GM18502 (cell line): Measurements from ENCODE around the gene SAMD4B.
A peak's percentile ranks its signal among the peaks of the same experiment; 100 is the strongest.
"Not testable (repeated sequence)": the region's sequence is repeated elsewhere in the genome, so short reads cannot be mapped to it uniquely, and the experiment has no call there.

Experiments used
- ATAC-seq: cut with Tn5 transposase; IDR thresholded peaks from one replicate; pipeline ENCODE4 v1.9.1; 2021; ENCODE audit warnings: mild to moderate bottlenecking; ENCODE audit not compliant: unreplicated experiment, poor library complexity

Gene SAMD4B

DNA sequence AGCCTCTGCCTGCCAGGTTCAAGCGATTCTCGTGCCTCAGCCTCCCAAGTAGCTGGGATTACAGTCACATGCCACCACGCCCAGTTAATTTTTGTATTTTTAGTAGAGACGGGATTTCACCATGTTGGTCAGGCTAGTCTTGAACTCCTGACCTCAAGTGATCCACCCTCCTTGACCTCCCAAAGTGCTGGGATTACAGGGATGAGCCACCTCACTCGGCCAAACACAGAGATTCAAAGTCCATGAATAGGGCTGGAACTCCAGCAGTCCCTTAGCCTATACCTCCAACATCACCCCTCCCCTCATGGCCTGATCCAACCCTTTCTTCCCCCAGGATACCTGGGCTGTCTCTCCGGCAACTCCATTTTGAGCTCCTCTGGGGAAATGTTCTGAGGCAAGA lies 9.5 kb upstream of the SAMD4B start:
- ATAC-seq: not testable (repeated sequence)

DNA sequence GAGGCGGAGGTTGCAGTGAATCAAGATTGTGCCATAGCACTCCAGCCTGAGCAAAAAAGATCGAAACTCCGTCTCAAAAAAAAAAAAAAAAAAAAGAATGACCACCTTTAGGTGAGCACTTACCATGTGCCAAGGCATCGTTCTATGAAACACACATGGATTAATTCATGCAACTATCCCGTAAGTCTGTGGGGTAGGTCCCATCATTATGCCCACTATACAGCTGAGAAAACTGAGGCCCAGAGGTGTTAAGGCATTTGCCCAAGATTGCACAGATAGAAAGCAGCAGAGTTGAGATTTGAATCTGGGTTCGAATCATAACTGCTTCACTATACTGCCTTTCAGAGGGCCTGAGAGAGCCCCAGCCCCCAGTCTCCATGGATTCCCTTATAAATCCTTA lies 8.7 kb upstream of the SAMD4B start:
- ATAC-seq: no peak

DNA sequence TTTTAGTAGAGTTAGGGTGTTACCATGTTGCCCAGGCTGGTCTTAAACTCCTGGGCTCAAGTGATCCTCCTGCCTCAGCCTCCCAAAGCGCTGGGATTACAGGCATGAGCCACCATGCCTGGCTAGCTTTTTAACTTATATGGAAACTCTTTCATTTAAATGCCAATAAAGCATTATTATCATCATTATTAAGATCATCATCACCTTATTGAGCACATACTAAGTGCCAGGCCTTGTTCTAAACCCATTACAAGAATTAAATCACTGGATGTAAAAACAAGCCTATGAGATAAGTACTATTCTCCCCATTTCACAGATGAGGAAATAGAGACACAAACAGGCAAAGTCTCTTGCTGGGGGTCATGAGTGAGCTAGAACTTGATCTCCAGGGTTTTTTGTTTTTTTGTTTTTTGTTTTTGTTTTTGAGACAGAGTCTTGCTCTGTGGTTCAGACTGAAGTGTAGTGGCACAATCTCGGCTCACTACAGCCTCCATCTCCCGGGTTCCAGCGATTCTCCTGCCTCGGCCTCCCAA lies 7.7 kb upstream of the SAMD4B start:
- ATAC-seq: no peak

DNA sequence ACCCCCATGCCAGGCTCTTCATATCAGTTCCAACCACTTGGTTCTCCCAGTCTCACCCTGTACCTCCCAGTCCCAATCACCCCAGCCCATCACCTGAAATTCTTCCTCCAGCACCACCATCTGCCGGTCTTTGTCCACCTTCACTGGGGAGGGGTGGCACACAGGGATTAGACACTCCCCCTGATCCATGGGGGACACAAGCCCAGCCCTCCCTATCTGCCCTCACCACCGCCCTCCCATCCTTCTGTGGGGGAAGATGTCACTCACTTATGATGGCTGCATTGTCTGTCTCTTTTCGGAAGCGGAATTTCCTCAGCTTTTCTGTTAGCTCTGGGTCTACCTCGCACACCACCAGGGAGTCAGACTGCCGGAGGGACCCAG lies 7.1 kb upstream of the SAMD4B start:
- ATAC-seq: peak; percentile 7

DNA sequence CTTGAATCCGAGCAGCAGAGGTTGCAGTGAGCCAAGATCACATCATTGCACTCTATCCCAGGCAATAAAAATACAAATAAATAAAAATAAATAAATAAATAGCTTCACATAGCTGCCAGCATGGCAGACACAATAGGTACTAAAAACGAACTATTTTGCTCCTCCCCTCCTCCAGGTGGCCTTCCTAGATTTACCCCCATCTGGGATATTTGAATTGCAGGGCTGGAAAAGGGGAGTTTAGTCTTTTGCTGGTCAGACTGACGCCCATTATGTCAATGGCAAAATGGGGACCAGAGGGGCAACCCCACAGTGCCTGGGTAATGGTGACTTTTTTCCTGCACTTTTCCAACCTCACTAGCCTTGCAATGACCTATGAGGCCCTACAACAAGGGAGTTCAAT lies 5.7 kb upstream of the SAMD4B start:
- no peak for ATAC-seq

DNA sequence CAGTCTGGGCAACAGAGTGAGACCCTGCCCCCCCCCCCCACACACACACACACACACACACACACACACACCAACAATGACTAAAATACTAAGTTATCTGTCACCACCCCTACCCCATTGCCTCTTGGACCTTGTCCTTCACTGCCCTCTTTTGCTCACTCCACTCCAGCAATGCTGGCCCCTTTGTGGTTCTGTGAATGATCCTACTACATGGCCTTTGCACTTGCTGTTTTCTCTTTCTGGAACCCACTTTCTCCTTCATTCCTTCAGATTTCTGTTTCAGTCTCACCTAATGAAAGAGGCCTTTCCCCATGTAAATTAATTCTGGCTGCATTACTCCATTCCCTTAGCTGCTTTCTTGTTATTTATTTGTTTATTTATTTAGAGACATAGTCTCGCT lies 2.5 kb upstream of the SAMD4B start:
- no peak for ATAC-seq

DNA sequence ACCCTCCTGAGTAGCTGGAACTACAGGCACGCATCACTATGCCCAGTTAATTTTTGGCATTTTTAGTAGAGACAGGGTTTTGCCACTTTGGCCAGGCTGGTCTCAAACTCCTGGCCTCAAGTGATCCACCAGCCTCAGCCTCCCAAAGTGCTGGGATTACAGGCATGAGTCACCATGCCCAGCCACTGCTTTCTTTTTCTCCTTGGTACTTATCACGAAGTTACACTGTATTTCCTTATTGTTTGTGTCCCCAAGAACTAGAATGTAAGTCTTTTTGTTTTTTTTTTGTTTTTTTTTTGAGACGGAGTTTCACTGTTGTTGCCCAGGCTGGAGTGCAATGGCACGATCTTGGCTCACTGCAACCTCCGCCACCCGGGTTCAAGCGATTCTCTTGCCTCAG lies 2.1 kb upstream of the SAMD4B start:
- not testable (repeated sequence) for ATAC-seq

DNA sequence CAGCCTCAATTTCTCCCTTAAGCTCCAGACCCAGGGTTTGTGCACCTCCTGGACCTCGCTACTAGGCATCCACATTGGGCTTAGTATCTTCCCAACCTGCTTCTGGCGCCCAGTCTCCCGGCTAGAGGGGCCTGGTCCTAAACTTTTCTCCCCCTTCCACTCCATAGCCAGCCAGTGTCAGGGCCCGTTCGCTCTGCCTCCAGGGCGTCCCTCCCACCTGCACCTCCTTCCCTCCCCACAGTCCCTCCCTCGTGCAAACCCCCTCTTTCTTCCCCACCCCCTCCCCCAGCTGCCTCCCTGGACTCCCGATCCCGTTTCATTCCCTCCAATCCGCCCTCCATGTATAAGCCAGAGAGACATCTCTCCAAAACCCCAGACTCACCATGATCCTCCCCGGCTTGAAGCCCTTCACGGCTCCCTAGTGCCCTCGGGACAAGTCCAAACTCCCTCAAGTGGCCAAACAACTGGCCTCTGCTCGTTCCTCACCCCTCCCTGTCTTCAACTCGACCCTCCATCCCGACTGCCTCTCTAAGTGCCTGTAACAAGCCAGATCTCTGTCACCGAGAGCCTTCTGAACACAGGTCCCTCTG lies 997 bp upstream of the SAMD4B start:
- ATAC-seq: peak; percentile 0

DNA sequence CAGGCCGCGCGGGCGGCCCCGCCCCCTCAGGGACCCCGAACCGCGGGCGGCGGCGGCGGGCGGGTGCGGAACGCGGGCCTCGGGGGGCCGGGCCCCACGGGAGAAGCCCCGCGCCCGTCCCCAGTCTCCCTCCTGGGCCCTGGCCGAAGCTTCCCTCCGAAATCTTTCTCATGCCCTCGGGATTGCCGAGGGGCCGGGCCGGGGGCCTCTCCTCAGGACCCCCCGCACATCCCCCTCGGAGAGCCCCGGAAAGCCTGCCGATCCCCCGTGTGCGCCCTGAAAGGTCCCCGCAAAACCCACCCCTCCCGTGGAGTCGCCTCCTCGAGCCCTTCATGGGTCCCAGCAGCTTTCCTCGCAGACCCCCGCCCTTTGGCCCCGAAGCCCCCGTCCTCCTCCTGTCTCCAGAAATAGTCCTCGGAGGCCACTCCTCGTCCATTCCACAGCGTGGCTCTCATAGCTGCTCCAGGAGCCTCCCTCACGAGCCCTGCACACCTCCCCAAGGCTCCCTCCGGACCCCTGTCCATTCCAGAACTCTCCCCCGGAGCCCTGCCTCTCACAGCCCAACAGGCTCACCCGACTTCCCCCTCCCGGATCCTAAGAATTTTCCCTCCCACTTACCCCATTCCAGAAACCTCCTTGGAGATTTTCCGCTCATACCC lies 555 bp downstream of the SAMD4B start:
- peak; percentile 1 for ATAC-seq

DNA sequence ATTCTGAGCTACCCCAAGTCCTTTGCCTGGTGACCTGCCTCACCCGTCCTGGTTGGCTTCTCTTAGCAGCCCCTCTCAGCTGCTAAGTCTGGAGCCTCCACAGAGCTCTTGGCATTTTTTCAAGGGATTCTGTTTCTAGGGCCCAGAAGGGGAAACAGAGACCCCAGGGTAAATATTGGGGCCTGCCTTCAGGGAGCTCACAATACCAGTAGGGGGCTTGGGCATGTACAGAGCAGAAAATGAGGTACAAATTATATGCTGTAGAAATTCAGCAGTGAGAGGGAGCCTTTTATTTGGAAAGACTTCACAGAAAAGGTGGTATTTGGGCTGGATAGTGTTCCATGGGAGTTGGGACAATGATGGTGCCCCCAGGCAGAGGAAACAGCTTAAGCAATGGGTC lies 3.7 kb downstream of the SAMD4B start:
- ATAC-seq: no peak

DNA sequence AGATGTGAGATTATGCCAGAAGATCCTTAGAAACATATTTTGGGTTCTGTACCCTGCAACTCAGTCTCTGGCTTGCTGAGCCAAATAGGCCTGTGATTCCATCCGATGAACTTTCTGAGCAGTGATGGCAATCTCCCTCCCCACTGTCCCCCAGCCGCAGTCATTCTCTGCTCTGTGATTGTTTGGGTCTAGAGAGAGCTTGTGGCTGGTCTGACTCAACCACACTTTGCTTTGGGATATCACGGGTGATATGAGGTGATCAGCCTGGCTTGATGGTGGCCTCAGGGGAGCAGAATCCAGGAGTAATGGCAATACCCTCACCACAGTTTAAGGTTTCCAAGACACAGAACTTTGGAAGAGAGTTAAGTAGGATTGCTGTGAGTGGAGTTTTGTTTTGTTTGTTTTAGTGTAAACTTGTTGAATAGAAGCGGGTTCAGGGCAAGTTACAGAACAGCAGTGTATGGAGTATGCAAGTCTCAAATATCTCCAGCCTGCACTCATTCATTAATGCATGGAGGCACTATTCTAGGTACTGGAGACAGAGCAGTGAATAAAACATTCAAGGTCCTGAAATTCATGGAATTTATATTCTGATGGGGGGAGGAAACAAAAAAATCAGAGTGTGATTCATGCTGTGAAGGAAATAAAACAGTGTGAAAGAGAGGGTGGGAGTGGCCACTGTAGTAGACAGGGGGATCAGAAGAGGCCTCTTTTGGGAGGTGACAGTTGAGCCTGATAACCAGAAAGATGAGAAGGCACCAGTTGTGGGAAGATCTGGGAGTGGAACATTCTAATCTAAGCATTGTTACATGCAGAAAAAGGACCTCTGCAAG lies 5.3 kb downstream of the SAMD4B start:
- ATAC-seq: no peak

DNA sequence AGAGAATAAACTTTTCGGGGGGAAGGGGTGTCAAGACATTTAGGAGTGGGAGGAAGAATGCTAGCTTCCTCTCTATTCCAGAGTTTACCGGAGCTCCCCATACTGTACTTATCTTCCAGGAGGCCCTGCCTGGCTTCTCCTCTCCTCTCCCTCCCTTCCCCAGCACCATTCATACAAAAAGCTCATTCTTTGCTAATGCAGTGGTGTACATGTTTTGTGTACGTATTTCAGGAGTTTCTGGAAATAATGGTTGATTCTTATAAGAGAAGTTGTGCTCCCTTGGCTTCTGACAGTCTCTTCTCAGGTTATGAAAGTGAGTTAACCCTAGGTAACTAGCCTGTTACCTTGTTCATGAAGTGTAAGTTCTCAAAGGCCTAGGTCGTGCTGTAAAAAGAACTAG lies 7.1 kb downstream of the SAMD4B start:
- ATAC-seq: no peak

DNA sequence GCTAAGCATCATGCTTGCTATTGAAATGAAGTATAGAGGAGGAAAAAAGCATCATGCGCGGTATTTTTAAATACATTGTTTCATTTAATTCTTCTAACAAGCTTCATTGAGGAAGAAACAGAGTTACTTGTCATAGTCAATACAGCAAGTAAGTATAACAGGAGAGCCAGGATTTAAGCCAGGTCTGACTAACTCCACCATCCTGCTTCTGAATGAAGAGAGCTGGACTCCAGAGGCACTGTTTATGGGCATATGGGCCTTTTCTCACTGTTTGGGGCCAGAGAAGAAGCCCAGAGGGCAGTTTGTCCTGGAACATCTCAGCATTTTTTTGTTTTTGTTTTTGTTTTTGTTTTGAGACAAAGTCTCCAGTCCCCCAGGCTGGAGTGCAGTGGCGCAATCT lies 7.9 kb downstream of the SAMD4B start:
- no peak for ATAC-seq

DNA sequence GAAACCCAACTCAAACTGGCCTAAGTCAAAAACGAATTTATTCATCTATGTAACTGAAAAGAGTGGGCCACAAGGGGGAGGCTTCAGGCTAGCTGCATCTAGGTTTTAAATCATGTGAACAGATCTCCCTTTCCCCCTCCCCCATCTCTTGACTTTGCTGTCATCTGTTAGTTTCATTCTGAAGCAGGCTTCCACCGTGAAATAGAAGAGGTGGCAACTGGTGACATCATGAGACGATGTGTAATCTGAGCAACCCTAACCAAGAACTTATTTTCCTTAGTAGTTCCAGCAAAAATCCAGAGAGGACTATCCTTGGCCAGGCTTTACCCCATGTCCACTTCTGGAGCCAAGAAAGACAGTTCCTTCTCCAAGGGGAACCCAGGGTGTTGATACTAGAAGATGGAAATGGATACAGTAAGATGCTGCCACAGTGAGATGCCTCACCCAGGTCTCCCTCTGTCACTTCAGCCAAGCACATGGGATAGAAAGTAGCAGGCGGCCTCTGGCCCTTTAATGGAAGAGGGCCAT lies 9.4 kb downstream of the SAMD4B start:
- ATAC-seq: no peak

DNA sequence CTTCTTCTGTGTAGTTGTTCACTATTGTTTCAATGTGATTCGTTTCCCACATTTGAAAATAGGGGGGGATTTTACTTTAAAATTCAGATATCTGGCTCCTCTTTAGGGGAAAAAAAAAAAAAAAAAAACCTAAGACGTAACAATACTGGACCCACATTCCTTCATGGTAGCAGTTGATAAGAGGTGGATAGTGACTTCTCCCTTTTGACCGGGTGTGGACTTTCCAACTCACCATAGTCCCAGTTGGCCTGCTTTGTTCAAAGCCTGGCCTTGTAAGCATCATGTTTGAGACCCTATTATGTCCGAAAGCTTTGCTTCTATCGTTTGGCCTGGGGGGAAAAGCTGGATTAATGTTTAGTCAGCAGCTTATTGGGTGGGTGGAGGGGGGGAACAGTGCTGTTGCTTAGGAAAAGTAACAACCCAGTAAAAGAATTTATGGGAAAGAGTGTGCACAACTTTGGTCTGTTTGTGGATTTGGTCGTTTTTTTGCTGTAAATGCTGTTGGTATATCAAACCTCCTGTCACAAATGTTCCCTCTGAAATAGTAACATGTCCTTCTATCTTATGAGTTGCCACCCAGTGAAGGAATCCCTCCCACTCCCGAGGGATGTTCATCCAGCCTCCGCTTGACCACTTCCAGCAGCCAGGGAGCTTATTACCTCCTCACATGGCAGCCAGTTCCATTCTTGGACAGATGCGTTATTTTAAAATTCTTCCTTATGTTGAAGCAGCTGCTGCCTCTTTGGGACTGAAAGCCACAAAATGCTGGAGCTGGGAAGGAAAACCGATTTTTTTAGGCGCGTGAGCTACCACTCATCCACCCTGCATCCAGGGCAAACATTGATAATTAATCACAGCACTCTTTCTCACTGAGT lies 10.4 kb downstream of the SAMD4B start:
- no peak for ATAC-seq

DNA sequence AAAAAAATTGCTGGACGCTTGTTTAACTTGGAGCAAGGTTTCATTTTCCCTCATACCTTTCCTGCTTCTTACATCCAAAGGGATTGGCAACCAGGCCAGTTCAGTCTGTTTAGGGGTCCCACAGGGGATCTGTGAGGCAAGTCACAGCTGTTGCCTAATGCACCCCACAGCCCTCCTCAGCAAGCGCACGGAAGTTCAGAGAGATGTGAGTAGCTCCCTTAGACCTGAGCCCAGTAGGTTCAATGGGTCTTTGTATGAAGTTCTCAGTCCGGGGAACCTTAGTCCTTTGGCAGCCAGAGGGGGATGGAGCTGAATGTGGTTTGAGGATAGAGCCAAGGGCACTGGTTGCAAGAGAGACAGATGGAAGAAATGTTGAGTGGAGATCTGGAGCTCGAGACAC lies 13.0 kb downstream of the SAMD4B start:
- ATAC-seq: no peak

DNA sequence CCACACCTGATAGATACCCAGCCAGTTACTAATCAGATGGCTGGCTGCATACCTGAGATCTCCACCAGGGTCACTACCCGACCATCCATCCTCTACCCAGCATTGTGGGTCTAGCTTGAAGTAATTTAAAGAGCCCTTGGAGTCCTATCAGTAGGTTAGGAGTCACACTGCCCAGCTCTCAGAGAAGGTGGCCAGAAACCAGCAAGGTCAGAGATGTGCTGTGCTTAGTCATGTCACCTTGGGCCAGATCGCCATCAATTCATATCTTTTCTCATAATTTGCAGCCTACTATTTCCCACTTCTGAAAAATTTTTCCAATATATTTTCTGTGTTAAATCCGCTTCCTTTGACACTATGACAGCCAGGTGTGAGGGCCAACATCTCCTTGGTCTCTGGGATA lies 13.9 kb downstream of the SAMD4B start:
- ATAC-seq: no peak

DNA sequence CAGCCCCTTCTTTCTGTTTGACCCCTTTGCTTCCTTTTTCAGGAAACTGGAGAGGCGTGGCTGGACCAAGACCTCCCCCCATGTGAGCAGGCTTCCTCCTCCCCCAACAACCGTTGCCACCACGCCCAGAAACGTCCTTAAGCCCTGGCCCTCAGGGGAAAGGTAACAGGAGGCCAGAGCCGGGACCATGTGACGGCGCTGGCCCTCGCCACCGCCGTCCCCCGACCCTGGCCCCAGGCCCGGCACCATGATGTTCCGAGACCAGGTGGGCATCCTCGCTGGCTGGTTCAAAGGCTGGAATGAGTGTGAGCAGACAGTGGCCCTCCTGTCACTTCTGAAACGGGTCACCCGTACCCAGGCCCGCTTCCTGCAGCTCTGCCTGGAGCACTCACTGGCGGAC lies 14.4 kb downstream of the SAMD4B start:
- no peak for ATAC-seq

DNA sequence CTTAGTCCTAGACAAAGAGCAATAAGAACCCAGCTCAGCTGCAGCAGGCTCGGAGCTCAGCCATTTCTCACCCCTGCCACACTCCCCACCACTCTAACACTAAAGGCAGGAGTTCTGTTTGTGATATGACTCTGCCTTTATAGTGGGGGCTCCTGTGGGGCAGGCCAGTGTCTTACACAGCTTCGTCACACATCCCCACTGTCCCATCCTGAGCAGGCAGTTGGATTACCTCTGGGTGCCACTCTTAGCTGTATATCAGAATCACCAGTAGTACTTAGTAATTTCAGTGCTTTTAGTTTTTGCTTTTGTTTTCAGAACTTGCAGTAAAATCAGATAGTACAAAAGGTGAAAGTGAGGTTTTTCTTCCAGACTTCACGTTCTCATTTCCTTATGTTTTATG lies 16.8 kb downstream of the SAMD4B start:
- no peak for ATAC-seq

DNA sequence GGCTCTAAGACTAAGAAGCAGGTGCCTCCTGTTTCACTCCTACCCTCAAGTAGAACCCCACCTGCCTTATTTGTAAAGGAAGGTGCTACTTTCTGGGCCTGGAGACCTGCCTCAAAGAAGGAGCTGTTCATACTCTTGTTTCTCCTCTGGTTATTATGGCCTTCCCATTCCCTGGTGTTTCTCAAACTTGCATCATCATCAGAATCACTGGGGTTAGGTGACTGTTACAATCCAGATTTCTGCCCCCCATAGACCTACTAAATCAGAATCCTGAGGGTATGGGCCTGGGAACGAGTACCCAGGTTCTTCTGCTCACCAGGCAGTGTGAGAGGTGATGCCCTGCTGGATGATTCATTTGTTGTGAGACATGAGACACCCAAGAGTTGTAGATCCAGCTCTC lies 18.4 kb downstream of the SAMD4B start:
- no peak for ATAC-seq
